ENCODE data around the gene AKR1B15. TPM values are rescaled to one million over a fixed set of nuclear protein-coding genes. Genes with fewer than 3 reads are reported as not detected.

Gene AKR1B15
- total RNA-seq, 1 donor from 2014 or later: not detected

GRCh38 chr7:134505856-134506255 lies 43.1 kb upstream of the AKR1B15 start:
- H3K27me3 ChIP-seq (ENCODE audit: low read depth): no peaks in the 10 kb centered on the region
- no peaks in the 10 kb centered on the region for H3K36me3 ChIP-seq
- peaks cover 6% of the 10 kb centered on the region for H3K4me1 ChIP-seq
- H3K9me3 ChIP-seq (replicated peaks): no peaks in the 10 kb centered on the region
- no peak overlapping the region for H3K4me3 ChIP-seq
- TF ChIP-seq CTCF (IDR thresholded peaks at IDR 0.05; ENCODE audit: borderline replicate concordance): no peak
- H3K27ac ChIP-seq (replicated peaks): no peak overlapping the region
- intact Hi-C loops (cut with micrococcal nuclease): no loop called here
- no peak for DNase-seq

GRCh38 chr7:134509010-134509409 lies 39.9 kb upstream of the AKR1B15 start:
- intact Hi-C loops (cut with micrococcal nuclease): no loop called here
- H3K4me1 ChIP-seq: peaks cover 6% of the 10 kb centered on the region
- TF ChIP-seq CTCF (IDR thresholded peaks at IDR 0.05; ENCODE audit: borderline replicate concordance): no peak
- no peak overlapping the region for H3K27ac ChIP-seq (replicated peaks)
- H3K4me3 ChIP-seq: no peak overlapping the region
- H3K9me3 ChIP-seq (replicated peaks): no peaks in the 10 kb centered on the region
- no peaks in the 10 kb centered on the region for H3K27me3 ChIP-seq (ENCODE audit: low read depth)
- H3K36me3 ChIP-seq: no peaks in the 10 kb centered on the region
- no peak for DNase-seq

GRCh38 chr7:134510646-134511045 lies 38.3 kb upstream of the AKR1B15 start:
- no peak for TF ChIP-seq CTCF (IDR thresholded peaks at IDR 0.05; ENCODE audit: borderline replicate concordance)
- intact Hi-C loops (cut with micrococcal nuclease): no loop called here
- Histone ChIP-seq H3K27me3 (ENCODE audit: low read depth) (no peaks in the 10 kb centered on the region), H3K27ac (replicated peaks) (no peak overlapping the region), H3K36me3 (no peaks in the 10 kb centered on the region), H3K4me1 (peaks cover 9% of the 10 kb centered on the region), H3K9me3 (replicated peaks) (no peaks in the 10 kb centered on the region), H3K4me3 (no peak overlapping the region)
- no peak for DNase-seq

GRCh38 chr7:134512271-134512670 lies 36.6 kb upstream of the AKR1B15 start:
- Histone ChIP-seq H3K4me3 (no peak overlapping the region), H3K27ac (replicated peaks) (no peak overlapping the region), H3K9me3 (replicated peaks) (no peaks in the 10 kb centered on the region), H3K4me1 (peaks cover 9% of the 10 kb centered on the region), H3K36me3 (no peaks in the 10 kb centered on the region), H3K27me3 (ENCODE audit: low read depth) (no peaks in the 10 kb centered on the region)
- no peak for TF ChIP-seq CTCF (IDR thresholded peaks at IDR 0.05; ENCODE audit: borderline replicate concordance)
- intact Hi-C loops (cut with micrococcal nuclease): loop anchor here (2.0 kb wide), 1 partner anchor 79 kb away; no protein-coding TSS in a partner anchor
- DNase-seq: no peak

- peak; percentile 26 for DNase-seq
- Histone ChIP-seq H3K4me3 (no peak overlapping the region), H3K36me3 (no peaks in the 10 kb centered on the region), H3K4me1 (peaks cover 9% of the 10 kb centered on the region), H3K27me3 (ENCODE audit: low read depth) (no peaks in the 10 kb centered on the region), H3K27ac (replicated peaks) (no peak overlapping the region), H3K9me3 (replicated peaks) (no peaks in the 10 kb centered on the region)
- peak; percentile 78 for TF ChIP-seq CTCF (IDR thresholded peaks at IDR 0.05; ENCODE audit: borderline replicate concordance)
- intact Hi-C loops (cut with micrococcal nuclease): loop anchor here (2.0 kb wide), 1 partner anchor 80 kb away; no protein-coding TSS in a partner anchor
These were observed 35.6 kb upstream of the AKR1B15 start for GRCh38 chr7:134513169-134513752.

Data from left ventricle myocardium inferior (tissue), 1 donor.